ENCODE measurements around the gene NPC1. TPM values are rescaled to one million over a fixed set of nuclear protein-coding genes. Genes with fewer than 3 reads are reported as not detected.
"Not testable (repeated sequence)": the region's sequence is repeated elsewhere in the genome, so short reads cannot be mapped to it uniquely, and the experiment has no call there.

Gene NPC1
- total RNA-seq, 1 donor from 2014 or later, result 70.4 TPM

DNA sequence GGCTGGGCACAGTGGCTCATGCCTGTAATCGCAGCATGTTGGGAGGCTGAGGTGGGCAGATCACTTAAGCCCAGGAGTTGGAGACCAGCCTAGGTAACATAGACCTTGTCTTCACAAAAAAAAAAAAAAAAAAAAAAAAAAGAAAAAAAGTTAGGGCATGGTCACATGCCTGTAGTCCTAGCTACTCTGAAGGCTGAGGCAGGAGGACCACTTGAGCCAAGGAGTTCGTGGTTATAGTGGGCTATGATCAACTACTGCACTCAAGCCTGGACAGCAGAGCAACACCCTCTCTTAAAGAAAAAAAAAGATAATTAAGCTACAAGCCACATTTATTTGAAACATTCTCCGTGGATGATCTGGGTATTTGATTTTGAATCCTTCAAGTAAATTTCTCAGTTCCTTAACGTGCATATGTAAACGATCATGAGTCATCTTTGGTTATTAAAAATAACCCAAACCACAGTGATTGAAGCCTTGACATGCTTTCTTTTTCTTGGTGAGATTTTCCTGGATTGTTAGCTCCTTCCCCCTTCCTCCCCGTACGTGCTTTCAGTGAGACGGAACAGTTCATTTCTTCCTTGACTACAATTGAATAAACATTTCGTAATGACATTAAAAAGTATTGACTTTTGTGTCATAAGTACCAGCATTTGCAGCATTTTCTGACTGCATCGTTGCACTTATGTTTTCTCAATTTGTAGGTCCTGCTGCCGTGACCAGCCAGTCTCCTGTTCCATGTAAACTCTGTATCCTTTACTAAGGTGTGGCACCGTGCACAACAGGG, 62.7 kb downstream of the NPC1 start:
- DNase-seq, result peak; percentile 33

DNA sequence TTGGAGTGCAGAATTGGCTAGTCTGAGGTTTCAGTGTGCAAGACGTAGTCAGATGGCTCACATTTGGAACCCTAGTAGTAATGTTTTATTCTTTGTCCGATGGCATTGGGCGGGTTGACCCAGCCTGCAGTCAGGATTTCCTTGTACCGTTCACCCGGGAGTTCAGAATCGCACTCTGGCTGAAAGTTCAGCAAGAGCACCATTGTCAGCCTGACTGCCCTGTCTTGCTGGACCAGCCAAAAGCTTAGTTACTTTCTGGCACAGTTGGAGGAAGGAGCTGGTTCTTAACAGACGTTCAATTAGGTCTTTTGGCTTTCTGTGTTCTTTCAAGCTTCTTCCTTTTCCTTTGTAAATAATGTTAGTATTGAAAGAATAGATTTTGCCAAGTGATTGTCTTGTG, 64.4 kb downstream of the NPC1 start:
- DNase-seq, result no peak

DNA sequence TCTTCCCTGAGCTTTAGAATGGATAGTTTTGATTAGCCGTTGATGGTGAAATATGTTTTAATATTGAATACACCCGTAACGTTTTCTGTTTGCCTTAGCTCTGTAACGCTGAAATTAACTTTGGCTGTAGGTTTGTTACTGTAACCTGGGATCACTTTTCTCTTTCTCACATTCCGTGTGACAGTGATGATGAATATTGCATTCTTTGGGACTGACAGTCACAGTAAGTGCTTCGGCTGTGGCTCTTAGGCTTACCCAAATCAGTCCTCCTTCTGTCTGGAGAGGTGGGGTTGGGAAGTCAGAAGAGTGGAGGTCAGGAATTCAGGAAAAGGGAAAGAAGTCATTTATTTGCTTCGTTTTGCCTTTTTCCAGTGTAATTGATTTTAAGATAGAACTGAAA, 65.0 kb downstream of the NPC1 start:
- DNase-seq, result no peak

DNA sequence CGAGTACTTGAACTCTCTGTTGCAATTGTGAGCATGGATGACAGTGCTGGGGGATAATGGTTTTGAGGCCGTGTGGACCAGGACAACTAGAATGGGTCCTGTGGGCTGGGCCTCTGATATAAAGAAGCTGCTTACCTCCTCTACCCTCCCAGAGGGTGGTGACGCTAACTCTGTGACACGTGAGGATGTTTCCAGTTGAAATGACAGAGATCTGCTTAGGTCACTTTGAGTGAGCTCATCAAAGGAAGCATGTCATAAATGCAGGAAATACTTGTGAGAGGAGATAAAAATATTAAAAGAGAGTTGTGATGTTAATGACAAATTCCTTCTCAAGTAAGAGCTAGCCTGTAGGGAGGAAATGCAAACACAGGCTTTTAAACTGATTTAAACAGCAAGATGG, 66.6 kb downstream of the NPC1 start:
- no peak for DNase-seq

DNA sequence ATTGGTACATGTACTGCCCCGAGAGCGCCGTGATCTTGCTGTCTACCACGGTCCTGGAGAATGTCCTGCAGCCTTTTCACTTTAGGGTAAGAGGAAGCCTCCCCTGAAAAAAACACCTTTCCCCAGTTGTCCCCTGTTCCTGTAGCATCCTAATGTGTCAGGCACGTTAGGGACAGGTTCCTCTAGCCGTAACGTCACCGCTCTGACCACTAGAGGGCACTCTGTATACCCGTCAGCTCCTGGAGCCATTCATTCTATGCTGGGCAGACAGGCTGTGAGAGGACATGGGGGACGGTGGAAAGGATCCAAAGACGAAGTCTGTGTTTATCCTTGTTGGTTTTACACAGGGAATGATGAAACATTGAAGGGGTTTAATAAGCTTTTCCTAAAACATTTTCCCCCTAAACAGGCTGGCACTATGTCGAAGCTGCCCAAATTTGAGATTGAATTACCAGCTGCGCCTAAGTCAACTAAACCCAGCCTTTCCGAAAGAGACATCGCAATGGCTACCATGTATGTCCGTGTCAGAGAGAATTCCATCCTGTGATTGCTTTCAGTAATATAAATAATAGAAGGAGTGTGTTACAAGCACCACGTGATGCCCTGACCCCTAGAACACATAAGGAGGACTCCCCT, 70.3 kb downstream of the NPC1 start:
- DNase-seq, result peak; percentile 27

DNA sequence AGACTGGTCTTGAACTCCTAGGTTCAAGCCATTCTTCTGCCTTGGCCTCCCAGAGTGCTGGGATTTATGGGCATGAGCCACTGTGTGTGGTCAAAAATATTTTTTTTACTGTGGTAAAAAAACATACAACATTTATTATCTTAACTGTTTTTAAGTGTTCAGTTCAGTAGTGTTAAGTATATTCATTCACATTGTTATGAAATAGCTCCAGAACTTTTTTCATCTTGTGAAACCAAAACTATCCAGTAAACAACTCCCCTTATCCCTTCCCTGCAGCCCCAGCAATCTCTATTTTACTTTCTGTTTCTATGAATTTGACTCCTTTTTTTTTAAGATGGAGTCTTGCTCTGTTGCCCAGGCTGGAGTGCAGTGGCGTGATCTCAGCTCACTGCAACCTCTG, 73.7 kb downstream of the NPC1 start:
- DNase-seq, result no peak

DNA sequence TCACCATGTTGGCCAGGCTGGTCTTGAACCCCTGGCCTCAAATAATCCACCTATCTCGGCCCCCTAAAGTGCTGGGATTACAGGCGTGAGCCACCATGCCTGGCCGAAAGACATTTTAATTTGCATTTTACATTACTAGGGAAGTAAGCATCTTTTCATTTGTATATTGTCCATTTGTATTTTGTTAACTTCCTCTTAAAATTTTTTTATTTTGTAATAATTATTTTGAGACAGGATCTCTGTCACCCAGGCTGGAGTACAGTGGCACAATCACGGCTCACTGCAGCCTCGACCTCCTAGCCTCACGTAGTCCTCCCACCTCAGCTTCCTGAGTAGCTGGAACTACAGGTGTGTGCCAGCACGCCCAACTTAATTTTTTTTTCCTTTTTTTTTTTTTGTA, 74.1 kb downstream of the NPC1 start:
- not testable (repeated sequence) for DNase-seq

DNA sequence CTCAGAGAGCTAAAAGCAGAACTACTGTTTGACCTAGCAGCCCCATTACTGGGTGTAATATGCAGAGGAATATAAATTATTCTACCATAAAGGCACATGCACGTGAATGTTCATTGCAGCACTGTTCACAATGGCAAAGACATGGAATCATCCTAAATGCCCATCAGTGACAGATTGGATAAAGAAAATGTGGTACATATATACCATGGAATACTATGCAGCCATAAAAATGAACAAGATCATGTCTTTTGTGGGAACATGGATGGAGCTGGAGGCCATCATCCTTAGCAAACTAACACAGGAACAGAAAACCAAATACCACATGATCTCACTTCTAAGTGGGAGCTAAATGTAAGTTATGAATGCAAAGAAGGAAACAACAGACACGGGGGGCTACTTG, 75.4 kb downstream of the NPC1 start:
- not testable (repeated sequence) for DNase-seq

DNA sequence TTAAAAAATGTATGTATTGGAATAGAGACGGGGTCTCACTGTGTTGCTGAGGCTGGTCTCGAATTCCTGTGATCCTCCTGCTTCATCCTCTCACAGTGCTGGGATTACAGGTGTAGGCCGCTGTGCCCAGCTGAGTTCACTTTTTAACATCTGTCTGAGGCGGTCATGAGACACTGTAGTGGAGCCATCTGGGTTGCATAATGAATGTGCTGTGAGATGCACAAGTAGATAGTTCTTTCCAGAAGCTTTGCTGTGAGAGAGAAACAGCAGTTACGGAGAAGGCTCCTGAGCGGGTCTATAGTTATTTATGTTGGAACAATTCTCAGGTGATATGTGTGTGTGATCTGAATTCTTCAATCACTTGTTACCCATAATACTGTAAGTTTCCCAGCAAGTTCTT, 79.9 kb downstream of the NPC1 start:
- DNase-seq, result no peak

DNA sequence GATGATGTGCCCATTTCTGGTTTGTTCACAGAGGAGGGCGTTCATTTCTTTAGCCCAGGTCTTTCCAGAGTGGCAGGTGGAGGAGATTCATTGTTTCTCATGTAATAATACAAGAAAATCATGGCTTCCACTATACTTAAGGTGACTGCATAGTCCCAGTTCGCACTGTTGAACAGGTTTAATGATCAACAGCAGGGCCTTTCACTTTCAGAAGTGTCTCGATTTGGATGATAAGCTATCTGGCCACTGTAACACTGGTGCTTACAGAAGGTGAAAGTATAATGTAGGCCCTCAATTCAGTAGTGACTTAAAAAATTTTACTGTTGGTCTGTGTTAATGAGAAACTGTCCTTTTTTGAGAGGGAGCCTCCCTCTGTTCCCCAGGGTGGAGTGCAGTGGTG, 81.6 kb downstream of the NPC1 start:
- DNase-seq, result no peak

DNA sequence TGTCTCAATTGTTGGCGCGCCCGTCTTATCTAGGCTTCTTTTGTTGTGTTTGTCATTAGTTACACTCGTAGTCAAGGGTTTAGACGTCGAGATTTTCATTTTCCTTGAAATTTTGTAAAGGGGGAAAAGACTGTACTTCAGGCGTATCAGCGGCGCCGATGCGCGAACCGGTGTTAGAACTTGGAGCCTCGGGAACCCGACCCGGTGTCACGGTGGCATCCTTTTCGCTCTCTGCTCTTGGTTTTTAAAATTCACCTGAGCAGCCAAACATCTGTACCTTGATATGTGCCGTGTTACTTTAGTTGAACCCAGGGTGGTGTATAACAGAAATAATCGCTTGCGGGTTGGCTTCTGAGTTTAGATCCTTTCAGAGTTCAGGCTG, 82.4 kb downstream of the NPC1 start:
- DNase-seq, result no peak

DNA sequence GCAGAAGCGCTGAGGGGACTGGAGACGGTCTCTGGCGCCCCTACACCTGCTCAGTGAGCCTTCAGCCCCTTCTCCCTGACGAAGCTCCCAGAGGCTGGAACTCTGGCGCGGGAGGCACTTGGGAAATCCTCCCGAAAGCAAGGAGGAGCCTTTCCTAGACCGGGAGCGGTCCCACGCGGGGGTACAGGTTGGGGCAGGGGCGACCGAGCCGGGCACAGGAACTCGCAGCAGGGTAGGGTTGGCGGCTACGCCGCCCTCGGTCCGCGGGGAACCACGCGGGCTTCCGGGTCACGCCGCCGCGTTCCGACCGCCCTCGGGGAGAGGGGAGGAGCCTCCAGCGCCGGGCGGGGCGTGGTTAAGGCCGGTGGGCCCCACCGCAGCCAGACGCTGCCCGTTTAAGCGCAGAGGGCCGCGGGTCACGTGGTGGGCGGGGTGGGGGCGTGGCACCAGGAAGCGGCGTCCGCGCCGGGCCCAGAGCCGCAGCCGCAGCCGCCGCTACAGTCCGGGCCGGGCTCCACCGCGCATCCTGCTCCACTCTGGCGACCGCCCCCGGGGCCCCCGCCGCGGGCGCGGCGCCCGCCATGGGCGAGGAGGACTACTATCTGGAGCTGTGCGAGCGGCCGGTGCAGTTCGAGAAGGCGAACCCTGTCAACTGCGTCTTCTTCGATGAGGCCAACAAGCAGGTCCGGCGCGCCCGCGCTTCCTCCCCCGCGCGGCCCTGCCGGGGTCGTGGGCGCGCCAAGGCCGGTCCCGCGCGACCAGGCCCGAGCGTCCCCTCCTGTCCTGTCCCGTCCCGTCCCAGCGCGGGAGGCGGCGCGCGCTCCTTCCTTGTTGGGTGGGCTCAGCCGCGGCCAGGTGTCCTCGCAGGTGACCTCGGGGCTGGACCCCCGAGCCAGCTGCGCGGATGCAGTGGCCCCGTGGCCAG, 83.0 kb downstream of the NPC1 start, which contains the start of gene RMC1:
Gene RMC1 (plus strand): TSS at position 474 of the 925 bp plus-strand sequence. CDS start 108 bp downstream, at position 582.
- DNase-seq, result peak; percentile 84

DNA sequence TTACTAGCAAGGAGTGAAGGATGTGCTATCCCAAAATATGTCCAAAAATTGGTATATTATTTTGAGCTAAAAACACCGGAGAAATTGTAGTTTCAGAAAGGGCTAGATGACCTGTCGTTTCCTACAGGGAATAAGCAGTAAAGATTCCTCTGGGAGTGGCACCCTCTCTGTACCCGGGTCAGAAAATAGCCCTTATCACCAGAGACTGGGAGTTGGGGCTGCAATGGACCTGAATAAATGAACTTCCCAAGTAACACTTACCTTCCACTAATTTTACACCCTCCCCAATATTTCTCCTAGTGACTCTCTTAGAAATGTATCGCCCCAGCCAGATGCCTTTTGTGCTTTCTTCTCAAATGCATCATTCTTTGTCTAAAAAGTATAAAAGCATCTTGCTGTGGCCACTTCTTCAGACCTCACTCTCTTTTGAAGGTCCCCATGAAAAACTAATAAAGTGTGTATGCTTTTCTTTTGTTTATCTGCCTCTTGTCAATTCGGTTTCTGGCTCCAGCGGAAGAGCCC, 83.7 kb downstream of the NPC1 start:
- DNase-seq, result peak; percentile 4

DNA sequence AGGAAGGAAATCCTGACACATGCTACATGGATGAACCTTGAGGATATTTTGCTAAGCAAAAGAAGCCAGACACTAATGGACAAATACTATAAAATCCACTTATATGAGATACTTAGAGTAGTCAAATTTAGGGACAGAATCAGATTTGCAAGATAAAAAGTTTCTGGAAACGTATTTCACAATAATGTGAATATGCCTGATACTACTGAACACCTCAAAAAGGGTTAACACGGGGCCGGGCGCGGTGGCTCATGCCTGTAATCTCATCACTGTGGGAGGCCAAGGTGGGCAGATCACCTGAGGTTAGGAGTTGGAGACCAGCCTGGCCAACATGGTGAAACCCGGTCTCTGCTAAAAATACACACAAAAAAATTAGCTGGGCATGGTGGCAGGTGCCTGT, 84.7 kb downstream of the NPC1 start:
- DNase-seq, result no peak

DNA sequence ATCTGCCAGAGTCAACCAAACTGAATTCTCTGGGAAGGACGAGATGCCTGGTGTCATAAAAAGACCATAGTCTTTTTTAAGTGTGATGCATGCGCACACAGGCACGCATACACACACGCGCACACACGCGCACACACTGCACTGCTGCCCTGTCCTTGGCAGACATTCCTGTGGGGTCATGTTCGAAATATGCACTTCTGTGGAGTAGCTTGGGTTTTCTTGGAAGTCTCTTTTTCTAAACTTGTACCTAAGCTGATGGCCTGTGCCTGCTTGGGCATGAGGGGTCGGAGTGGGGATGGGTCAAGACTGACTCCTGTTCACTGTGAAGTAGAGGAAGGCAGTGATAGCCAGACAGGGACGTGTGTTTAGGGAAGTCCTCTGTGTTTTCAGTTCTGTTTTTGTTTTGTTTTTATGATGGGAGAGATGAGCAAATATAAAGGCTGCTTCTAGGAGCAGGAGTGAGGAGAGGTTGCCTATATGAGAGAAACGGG, 87.0 kb downstream of the NPC1 start:
- no peak for DNase-seq

DNA sequence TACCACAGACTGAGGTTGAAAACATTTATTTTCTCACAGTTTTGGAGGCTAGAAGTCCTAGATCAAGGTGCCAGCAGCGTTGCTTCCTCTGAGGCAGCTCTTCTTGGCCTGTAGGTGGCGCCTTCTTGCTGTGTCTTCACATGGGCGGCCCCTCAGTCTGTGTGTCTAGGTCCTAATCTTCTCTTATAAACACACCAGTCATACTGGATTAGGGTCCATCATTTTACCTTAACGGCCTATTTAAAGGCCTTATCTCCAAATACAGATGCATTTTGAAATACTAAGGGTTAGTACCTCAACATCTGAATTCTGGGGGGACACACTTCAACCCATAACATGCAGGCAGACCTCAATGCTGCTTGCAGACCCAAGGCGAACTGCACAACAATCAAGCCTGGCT, 87.4 kb downstream of the NPC1 start:
- no peak for DNase-seq

DNA sequence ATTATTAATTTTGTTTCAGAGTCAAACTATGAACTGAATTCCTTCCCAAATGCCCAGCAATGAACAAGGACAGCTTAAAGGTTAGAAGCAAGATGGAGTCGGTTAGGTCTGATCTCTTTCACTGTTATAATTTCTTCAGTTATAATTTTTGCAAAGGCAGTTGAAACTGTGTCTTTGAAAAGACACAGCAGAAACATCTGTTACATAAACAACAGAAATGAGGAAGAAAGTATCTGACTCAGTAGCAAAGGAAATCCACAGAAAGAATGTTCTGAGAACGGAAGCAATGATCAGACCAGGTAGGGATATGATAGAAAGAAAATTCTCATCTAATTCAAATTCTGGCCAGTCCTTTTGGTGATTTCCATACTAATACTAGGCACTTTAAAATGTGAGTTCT, 88.2 kb downstream of the NPC1 start:
- DNase-seq, result no peak

DNA sequence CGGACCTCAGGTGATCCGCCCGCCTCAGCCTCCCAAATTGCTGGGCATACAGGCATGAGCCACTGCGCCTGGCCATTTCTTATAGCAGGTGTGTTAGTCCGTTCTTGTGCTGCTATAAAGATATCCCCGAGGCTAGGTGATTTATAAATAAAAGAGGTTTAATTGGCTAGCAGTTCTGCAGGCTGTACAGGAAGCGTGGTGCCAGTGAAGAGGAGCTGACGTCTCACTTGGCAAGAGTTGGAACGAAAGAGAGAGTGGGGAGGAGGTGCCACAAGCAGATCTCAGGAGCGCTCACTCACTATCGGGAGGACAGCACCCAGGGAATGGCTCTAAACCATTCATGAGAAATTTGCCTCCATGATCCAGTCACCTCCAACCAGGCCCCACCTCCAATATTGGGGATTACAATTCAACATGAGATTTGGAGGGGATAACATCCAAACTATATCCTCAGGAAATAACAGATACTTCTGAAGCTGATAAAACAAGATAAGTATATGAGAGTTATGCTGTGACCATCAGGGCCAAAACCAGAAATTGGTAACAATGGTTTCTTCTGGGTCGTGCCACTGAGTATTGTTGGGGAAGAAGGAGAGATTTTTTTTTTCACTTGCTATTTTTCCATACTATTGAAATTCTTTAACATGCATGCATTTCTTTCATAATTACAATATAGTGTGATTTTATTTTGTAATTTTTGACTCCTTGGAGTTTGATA, 90.4 kb downstream of the NPC1 start:
- no peak for DNase-seq

DNA sequence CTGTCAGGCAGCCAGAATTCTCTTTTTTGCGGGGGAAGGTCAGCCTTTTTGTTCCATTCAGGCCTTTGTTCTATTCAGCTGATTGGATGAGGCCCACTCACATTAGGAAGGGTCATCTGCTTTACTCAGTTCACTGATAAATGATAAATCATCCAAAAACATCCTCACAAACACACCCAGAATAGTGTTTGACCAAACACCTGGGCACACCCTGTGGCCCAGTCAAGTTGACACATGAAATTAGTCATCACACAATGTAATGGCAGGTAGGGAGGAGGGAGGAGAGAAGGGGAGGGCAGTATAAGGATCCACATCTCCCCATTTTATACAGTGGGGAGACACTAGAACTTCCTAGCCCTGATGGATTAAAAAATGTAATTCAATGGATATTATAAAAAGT, 91.3 kb downstream of the NPC1 start:
- no peak for DNase-seq

DNA sequence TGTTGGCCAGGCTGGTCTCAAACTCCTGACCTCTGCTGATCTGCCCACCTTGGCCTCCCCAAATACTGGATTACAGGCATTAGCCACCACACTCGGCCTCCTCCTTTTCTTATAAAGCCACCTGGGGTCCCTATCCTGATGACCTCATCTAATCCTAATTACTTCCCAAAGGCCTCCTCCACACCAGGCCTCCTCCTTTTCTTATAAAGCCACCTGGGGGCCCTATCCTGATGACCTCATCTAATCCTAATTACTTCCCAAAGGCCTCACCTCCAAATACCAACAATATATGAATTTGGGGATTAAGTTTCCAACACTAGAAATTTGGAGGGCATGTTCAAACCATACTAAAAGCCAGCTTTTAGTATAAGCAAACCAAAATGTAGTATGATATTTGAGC, 92.7 kb downstream of the NPC1 start:
- no peak for DNase-seq

DNA sequence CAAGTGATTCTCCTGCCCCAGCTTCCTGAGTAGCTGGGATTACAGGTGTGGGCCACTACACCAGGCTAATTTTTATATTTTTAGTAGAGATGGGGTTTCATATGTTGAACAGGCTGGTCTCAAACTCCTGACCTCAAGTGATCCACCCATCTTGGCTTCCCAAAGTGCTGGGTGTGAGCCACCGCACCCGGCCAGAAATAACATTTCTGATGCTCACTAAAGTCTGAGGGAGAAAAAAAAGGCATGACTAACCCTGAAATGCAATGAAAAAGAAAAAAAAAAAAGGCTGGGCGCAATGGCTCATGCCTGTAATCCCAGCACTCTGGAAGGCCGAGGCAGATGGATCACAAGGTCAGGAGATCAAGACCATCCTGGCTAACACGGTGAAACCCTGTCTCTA, 96.7 kb downstream of the NPC1 start:
- DNase-seq, result not testable (repeated sequence)
